Loucy (cell line): Measurements from ENCODE around the gene AAK1.

Experiments
- EZH2phosphoT487 ChIP-seq: fragments of 200-600 bp; IDR thresholded peaks from 2 replicates; pipeline ENCODE4 v1.6.1; 2018; ENCODE audit warnings: antibody characterized with exemption, mild to moderate bottlenecking, moderate library complexity, borderline replicate concordance
- TF ChIP-seq, protein P1 (sequence below): fragments of 200-600 bp; sonication (generic); conservative IDR thresholded peaks from 2 replicates; pipeline ENCODE4 v1.5.1; 2014; ENCODE audit warnings: mild to moderate bottlenecking, antibody characterized with exemption, low read length

DNA sequence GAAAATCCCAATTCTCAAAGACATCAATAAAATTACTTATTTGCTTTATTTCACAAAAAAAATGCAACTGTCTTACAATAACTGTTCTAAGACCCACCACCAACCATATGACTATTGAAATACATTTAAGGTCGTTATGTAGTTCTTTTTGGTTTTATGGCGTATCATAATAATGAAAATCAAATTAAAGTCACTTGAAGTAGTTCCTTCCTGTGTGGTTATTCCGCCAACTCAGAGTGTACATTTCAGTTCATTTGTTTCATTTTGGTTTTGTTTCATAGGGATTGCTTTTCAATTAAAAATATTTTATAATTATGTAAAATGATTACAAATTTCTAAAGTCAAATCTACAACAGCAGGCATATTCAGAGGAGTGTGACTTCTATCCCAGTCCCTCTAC is 45.9 kb upstream of the AAK1 start:
- TF ChIP-seq, protein P1, sequence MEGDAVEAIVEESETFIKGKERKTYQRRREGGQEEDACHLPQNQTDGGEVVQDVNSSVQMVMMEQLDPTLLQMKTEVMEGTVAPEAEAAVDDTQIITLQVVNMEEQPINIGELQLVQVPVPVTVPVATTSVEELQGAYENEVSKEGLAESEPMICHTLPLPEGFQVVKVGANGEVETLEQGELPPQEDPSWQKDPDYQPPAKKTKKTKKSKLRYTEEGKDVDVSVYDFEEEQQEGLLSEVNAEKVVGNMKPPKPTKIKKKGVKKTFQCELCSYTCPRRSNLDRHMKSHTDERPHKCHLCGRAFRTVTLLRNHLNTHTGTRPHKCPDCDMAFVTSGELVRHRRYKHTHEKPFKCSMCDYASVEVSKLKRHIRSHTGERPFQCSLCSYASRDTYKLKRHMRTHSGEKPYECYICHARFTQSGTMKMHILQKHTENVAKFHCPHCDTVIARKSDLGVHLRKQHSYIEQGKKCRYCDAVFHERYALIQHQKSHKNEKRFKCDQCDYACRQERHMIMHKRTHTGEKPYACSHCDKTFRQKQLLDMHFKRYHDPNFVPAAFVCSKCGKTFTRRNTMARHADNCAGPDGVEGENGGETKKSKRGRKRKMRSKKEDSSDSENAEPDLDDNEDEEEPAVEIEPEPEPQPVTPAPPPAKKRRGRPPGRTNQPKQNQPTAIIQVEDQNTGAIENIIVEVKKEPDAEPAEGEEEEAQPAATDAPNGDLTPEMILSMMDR, result no peak
- no peak for TF ChIP-seq EZH2phosphoT487
